ENCODE measurements around the gene PEX14.

DNA sequence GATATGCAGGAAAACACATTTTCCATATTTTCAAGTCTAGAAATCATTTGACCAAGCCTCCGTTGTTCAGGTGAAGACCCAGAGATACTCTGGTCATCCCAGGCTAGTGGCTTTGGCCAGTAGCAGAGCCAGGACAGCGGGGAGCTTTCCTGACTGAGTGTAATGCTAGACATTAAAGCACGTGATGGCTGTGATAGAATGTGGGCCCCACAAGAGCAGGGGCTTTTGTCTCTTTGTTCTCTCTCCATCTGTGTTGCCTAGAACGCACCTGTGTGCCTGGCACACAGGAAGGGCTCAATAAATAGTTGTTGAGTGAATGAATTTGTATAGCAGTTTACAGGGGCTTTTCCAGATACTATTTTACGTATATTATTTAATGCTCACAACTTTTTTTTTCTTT lies 34.0 kb upstream of the PEX14 start:
- TF ChIP-seq ZNF8 (CRISPR knock-in tag; IDR thresholded peaks at IDR 0.05): no peak
- TF ChIP-seq CSDC2 (CRISPR knock-in tag; IDR thresholded peaks at IDR 0.05): no peak
- TF ChIP-seq ZFP3 (CRISPR knock-in tag; IDR thresholded peaks at IDR 0.05): no peak
- TF ChIP-seq, protein P1, sequence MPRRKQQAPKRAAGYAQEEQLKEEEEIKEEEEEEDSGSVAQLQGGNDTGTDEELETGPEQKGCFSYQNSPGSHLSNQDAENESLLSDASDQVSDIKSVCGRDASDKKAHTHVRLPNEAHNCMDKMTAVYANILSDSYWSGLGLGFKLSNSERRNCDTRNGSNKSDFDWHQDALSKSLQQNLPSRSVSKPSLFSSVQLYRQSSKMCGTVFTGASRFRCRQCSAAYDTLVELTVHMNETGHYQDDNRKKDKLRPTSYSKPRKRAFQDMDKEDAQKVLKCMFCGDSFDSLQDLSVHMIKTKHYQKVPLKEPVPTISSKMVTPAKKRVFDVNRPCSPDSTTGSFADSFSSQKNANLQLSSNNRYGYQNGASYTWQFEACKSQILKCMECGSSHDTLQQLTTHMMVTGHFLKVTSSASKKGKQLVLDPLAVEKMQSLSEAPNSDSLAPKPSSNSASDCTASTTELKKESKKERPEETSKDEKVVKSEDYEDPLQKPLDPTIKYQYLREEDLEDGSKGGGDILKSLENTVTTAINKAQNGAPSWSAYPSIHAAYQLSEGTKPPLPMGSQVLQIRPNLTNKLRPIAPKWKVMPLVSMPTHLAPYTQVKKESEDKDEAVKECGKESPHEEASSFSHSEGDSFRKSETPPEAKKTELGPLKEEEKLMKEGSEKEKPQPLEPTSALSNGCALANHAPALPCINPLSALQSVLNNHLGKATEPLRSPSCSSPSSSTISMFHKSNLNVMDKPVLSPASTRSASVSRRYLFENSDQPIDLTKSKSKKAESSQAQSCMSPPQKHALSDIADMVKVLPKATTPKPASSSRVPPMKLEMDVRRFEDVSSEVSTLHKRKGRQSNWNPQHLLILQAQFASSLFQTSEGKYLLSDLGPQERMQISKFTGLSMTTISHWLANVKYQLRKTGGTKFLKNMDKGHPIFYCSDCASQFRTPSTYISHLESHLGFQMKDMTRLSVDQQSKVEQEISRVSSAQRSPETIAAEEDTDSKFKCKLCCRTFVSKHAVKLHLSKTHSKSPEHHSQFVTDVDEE (CRISPR knock-in tag; IDR thresholded peaks at IDR 0.05): no peak

Data from SK-N-SH treated with all-trans-retinoic acid at 6 μM for 48 hours (cell line).